K562 (cell line): ENCODE results near the gene ADAM10. TPM values are rescaled to one million over a fixed set of nuclear protein-coding genes. Genes with fewer than 3 reads are reported as not detected.
A peak's percentile ranks its signal among the peaks of the same experiment; 100 is the strongest.

Experiments
- CEBPB ChIP-seq: fragments of 450-650 bp; IDR thresholded peaks from 2 replicates; pipeline ENCODE4 v1.6.1; 2016; ENCODE audit warnings: missing genetic modification characterization, missing compliant biosample characterization
- CEBPG ChIP-seq, 3 experiments: fragments of 200-800 bp in 1 of 3; sonication (Bioruptor generic) in 1 of 3; sonication (generic) in 1 of 3; formaldehyde crosslinking in 1 of 3; IDR thresholded peaks in 2 of 3; conservative IDR thresholded peaks in 1 of 3; 2 replicates each; pipeline versions ENCODE4 v1.6.1 to v1.8.0; 2016 to 2022; ENCODE audit warnings: missing compliant biosample characterization in 2 of 3, missing genetic modification characterization in 2 of 3, mild to moderate bottlenecking in 1 of 3, missing genetic modification reagents in 1 of 3
- CTBP1 ChIP-seq: fragments of 450-650 bp; IDR thresholded peaks from 2 replicates; pipeline ENCODE4 v1.6.1; 2016; ENCODE audit warnings: borderline replicate concordance
- ELF4 ChIP-seq: fragments of 450-650 bp; formaldehyde crosslinking; IDR thresholded peaks from 2 replicates; pipeline ENCODE4 v1.4.0; 2022; ENCODE audit warnings: missing genetic modification characterization
- GABPB1 ChIP-seq: sonication (generic); formaldehyde crosslinking; IDR thresholded peaks from 2 replicates; pipeline ENCODE4 v1.8.0; 2022; ENCODE audit warnings: mild to moderate bottlenecking, missing genetic modification reagents
- ZBTB1 ChIP-seq: sonication (generic); formaldehyde crosslinking; IDR thresholded peaks from 2 replicates; pipeline ENCODE4 v1.8.1; 2023; ENCODE audit warnings: missing genetic modification reagents, low read depth, mild to moderate bottlenecking, borderline replicate concordance
- ZNF146 ChIP-seq: IDR thresholded peaks from one replicate; pipeline ENCODE4 v1.6.1; 2018; ENCODE audit warnings: missing compliant biosample characterization; ENCODE audit not compliant: unreplicated experiment
- ZNF436 ChIP-seq: fragments of 250-450, 450-650 bp; sonication (Bioruptor Pico); formaldehyde crosslinking; IDR thresholded peaks from 2 replicates; pipeline ENCODE4 v1.7.0; 2020; ENCODE audit warnings: mild to moderate bottlenecking
- ZNF589 ChIP-seq: fragments of 200-800 bp; sonication (Bioruptor generic); IDR thresholded peaks from 2 replicates; pipeline ENCODE4 v1.6.1; 2016; ENCODE audit warnings: low read depth, missing genetic modification characterization, missing compliant biosample characterization
- polyA plus RNA-seq, 8 experiments: library from polyadenylated mRNA; depleted of rRNA in 4 of 8; stranded (reverse) in 5 of 8; unstranded in 3 of 8; fragments of >200 nt; fragmentation: Nextera tagmentation in 2 of 8; fragmentation: Illumina TruSeq in 1 of 8; extraction: Ambion mirVana in 2 of 8; extraction: Trizol in 1 of 8; gene quantifications; 2 replicates each; pipeline versions ENCODE4 v1.2.1 to v1.2.3, GENCODE V29; 2011 to 2014; ENCODE audit warnings: inconsistent platforms in 1 of 8, missing spikeins in 1 of 8
- total RNA-seq, 7 experiments: library from RNA; depleted of rRNA in 6 of 7; stranded (reverse); fragments of >200 nt in 6 of 7; fragmentation: Illumina TruSeq in 2 of 7; extraction: Trizol in 2 of 7; gene quantifications; 2 replicates each; pipeline versions ENCODE4 v1.2.1 to v1.2.3, GENCODE V29; 2011 to 2021; ENCODE audit warnings: low replicate concordance in 1 of 7
- TF ChIP-seq, protein P1 (sequence below): fragments of 450-650 bp; IDR thresholded peaks from 2 replicates; pipeline ENCODE4 v1.6.1; 2016; ENCODE audit warnings: mild to moderate bottlenecking, moderate library complexity
- TF ChIP-seq, protein P2 (sequence below): fragments of 450-650 bp; IDR thresholded peaks from 2 replicates; pipeline ENCODE4 v1.6.1; 2016

ADAM10 gene
- total and polyA plus RNA-seq, 9 of the 15 experiments (the other 6 are each of a cell fraction or from before 2014, with no cell fraction given), result 11.9 to 152 (median 57.3) TPM

DNA sequence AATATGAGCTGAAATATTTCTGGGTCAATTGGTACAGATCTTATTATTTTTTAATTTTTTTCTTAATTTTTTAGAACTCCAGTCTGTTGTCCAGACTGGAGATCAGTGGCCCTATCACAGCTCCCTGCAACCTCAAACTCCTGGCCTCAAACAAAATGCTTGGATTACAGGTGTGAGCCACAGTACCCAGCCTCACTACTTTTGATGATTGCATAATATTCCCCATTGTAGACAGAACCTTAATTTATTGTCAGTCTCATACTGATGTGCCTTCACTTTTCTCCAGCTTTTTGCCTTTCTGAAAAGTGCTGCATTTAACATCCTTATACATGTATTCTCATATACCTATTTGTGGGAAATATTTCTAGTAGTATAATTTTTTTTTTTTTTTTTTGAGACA is 172.8 kb downstream of the ADAM10 start (continued):
- TF ChIP-seq, protein P1, sequence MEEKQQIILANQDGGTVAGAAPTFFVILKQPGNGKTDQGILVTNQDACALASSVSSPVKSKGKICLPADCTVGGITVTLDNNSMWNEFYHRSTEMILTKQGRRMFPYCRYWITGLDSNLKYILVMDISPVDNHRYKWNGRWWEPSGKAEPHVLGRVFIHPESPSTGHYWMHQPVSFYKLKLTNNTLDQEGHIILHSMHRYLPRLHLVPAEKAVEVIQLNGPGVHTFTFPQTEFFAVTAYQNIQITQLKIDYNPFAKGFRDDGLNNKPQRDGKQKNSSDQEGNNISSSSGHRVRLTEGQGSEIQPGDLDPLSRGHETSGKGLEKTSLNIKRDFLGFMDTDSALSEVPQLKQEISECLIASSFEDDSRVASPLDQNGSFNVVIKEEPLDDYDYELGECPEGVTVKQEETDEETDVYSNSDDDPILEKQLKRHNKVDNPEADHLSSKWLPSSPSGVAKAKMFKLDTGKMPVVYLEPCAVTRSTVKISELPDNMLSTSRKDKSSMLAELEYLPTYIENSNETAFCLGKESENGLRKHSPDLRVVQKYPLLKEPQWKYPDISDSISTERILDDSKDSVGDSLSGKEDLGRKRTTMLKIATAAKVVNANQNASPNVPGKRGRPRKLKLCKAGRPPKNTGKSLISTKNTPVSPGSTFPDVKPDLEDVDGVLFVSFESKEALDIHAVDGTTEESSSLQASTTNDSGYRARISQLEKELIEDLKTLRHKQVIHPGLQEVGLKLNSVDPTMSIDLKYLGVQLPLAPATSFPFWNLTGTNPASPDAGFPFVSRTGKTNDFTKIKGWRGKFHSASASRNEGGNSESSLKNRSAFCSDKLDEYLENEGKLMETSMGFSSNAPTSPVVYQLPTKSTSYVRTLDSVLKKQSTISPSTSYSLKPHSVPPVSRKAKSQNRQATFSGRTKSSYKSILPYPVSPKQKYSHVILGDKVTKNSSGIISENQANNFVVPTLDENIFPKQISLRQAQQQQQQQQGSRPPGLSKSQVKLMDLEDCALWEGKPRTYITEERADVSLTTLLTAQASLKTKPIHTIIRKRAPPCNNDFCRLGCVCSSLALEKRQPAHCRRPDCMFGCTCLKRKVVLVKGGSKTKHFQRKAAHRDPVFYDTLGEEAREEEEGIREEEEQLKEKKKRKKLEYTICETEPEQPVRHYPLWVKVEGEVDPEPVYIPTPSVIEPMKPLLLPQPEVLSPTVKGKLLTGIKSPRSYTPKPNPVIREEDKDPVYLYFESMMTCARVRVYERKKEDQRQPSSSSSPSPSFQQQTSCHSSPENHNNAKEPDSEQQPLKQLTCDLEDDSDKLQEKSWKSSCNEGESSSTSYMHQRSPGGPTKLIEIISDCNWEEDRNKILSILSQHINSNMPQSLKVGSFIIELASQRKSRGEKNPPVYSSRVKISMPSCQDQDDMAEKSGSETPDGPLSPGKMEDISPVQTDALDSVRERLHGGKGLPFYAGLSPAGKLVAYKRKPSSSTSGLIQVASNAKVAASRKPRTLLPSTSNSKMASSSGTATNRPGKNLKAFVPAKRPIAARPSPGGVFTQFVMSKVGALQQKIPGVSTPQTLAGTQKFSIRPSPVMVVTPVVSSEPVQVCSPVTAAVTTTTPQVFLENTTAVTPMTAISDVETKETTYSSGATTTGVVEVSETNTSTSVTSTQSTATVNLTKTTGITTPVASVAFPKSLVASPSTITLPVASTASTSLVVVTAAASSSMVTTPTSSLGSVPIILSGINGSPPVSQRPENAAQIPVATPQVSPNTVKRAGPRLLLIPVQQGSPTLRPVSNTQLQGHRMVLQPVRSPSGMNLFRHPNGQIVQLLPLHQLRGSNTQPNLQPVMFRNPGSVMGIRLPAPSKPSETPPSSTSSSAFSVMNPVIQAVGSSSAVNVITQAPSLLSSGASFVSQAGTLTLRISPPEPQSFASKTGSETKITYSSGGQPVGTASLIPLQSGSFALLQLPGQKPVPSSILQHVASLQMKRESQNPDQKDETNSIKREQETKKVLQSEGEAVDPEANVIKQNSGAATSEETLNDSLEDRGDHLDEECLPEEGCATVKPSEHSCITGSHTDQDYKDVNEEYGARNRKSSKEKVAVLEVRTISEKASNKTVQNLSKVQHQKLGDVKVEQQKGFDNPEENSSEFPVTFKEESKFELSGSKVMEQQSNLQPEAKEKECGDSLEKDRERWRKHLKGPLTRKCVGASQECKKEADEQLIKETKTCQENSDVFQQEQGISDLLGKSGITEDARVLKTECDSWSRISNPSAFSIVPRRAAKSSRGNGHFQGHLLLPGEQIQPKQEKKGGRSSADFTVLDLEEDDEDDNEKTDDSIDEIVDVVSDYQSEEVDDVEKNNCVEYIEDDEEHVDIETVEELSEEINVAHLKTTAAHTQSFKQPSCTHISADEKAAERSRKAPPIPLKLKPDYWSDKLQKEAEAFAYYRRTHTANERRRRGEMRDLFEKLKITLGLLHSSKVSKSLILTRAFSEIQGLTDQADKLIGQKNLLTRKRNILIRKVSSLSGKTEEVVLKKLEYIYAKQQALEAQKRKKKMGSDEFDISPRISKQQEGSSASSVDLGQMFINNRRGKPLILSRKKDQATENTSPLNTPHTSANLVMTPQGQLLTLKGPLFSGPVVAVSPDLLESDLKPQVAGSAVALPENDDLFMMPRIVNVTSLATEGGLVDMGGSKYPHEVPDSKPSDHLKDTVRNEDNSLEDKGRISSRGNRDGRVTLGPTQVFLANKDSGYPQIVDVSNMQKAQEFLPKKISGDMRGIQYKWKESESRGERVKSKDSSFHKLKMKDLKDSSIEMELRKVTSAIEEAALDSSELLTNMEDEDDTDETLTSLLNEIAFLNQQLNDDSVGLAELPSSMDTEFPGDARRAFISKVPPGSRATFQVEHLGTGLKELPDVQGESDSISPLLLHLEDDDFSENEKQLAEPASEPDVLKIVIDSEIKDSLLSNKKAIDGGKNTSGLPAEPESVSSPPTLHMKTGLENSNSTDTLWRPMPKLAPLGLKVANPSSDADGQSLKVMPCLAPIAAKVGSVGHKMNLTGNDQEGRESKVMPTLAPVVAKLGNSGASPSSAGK, result no peak
- TF ChIP-seq CTBP1 (no peak), GABPB1 (CRISPR knock-in tag) (no peak), ZNF146 (peak; percentile 56), CEBPG (CRISPR knock-in tag; IDR thresholded peaks at IDR 0.05) (no peak), CEBPG (tag; conservative IDR thresholded peaks at IDR 0.05 in 1 of 2, IDR thresholded peaks at IDR 0.05 in 1 of 2) (peak; percentile 14 to 57; a peak in 1 of 4 replicates), ZNF589 (CRISPR knock-in tag) (no peak), ZBTB1 (CRISPR knock-in tag) (no peak), ELF4 (CRISPR knock-in tag) (no peak), CEBPB (tag) (no peak), ZNF436 (CRISPR knock-in tag) (no peak)
- TF ChIP-seq, protein P2, sequence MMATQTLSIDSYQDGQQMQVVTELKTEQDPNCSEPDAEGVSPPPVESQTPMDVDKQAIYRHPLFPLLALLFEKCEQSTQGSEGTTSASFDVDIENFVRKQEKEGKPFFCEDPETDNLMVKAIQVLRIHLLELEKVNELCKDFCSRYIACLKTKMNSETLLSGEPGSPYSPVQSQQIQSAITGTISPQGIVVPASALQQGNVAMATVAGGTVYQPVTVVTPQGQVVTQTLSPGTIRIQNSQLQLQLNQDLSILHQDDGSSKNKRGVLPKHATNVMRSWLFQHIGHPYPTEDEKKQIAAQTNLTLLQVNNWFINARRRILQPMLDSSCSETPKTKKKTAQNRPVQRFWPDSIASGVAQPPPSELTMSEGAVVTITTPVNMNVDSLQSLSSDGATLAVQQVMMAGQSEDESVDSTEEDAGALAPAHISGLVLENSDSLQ, result no peak
